Measurements from ENCODE around the gene GPR68.

GPR68 gene

DNA sequence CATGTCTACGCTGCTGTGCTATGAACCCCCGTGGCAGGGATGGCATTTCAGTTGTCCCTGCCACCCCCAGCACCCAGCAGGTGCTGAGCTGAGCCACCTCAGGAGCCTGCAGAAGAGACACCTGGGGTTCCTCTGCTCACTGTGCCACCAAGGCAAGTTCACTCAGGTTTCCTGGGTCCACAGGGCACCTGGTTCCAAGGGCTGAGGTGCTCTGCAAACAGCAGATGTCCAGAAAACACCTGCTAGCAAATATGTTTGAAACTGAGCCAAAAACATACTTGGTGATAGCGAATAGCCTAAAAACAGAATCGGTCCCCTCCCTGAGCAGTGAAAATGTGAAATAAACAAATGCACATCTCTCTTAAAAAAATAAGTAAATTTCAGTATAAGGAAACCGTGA lies 35.6 kb upstream of the GPR68 start:
- TF ChIP-seq, protein P1, sequence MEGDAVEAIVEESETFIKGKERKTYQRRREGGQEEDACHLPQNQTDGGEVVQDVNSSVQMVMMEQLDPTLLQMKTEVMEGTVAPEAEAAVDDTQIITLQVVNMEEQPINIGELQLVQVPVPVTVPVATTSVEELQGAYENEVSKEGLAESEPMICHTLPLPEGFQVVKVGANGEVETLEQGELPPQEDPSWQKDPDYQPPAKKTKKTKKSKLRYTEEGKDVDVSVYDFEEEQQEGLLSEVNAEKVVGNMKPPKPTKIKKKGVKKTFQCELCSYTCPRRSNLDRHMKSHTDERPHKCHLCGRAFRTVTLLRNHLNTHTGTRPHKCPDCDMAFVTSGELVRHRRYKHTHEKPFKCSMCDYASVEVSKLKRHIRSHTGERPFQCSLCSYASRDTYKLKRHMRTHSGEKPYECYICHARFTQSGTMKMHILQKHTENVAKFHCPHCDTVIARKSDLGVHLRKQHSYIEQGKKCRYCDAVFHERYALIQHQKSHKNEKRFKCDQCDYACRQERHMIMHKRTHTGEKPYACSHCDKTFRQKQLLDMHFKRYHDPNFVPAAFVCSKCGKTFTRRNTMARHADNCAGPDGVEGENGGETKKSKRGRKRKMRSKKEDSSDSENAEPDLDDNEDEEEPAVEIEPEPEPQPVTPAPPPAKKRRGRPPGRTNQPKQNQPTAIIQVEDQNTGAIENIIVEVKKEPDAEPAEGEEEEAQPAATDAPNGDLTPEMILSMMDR (conservative IDR thresholded peaks at IDR 0.05), result no peak
- H3K27ac ChIP-seq, result peak overlapping the region; percentile 88; the same call in 1 of the 2 replicates

DNA sequence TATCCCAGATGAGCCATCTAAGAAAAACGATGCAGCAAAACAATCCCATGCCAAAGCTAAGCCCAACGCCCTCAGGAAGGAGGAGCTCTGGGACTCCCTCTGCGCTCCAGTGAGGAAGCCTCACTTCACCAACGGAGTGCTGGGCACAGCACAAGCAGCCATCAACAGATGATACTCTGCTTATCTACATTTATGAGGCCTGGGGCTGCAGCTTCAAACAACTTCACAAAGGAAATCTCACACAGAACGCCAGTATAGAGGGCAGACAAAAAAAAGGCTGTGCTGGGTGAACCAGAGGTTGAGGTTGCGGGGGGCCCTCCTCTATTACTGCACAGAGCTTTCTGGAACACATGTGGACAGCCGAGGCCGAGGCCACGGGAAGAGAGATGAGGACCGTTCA lies 34.9 kb upstream of the GPR68 start:
- peak overlapping the region; percentile 88; the same call in 1 of the 2 replicates for H3K27ac ChIP-seq
- TF ChIP-seq, protein P1 (conservative IDR thresholded peaks at IDR 0.05), result no peak

DNA sequence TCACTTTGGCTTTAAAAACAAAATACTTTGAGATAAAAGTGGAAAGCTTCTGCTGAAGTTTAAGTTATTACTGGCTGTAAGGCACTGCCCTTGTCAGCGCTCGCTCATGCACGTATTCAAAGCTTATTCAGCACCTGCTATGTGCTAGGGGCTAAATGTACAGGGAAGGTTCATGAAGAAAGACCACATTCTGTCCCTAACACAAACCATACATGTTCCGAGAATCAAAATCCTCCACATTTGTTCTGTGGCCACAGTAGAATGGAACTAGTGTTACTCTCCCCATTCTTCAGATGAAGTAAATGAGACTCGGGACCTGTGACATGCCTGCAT lies 33.8 kb upstream of the GPR68 start:
- TF ChIP-seq, protein P1 (conservative IDR thresholded peaks at IDR 0.05), result no peak
- peak overlapping the region; percentile 88 for H3K27ac ChIP-seq

DNA sequence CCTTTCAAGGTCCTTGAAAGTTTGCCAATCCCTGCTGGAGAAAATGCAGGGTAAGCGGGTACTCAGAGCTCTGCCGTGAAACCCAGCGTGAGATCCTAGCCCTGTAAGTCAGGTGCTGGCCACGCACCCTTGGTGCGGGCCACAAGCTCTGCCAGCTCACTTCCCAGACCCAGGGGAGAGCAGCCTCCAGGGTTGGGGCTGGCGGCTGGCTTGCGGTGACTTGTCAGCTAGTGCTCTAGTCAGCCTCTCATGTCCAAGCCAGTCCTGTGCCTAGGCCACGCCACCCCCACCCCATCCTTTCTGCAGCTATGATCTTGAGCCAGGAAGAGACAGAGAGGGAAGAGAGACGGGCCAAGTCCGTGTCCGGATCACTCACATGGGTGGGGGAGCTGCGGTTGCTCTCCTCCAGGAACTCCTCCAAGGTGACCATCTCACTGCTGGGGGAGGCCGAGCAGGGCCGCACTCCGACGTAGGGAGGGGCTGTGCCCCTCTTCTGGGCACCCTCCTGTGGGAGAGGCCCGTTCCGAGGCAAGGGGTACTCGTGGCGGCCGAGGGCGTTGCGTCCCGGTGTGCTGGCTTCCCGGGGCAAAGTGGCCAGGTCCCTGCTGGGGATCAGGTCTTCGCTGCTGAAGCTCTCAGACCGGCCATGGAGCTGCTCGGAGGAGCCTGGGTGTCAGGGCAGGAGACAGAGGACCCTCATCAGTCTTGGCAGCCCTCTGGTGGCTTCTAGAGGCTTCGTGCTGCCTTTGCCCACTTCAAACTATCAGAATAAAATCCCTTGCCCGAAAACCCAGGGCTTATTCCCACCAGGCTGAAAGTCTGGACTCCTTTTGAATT lies 33.3 kb upstream of the GPR68 start:
- TF ChIP-seq, protein P1 (conservative IDR thresholded peaks at IDR 0.05), result no peak
- peak overlapping the region; percentile 88 for H3K27ac ChIP-seq

DNA sequence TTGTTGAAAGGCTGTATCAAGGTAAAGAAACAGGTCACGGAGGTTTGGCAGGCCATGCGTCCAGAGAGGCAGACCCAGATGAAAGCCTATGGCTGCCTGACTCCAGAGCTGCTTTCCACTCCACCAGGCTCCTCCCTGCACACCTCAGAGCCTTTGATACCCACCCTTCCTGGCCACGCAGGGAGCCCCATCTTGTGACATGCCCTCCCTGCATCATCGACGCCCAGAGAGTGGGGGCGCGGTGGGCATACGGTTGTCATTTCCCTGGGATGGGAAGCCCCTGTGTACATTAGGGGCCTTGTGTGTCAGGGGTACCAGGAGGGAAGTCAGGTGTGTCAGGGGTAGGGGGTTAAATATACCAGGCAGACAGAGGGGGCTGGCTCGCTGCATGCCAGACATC lies 30.3 kb upstream of the GPR68 start:
- TF ChIP-seq, protein P1 (conservative IDR thresholded peaks at IDR 0.05), result no peak
- H3K27ac ChIP-seq, result peak overlapping the region; percentile 88; the same call in 1 of the 2 replicates

DNA sequence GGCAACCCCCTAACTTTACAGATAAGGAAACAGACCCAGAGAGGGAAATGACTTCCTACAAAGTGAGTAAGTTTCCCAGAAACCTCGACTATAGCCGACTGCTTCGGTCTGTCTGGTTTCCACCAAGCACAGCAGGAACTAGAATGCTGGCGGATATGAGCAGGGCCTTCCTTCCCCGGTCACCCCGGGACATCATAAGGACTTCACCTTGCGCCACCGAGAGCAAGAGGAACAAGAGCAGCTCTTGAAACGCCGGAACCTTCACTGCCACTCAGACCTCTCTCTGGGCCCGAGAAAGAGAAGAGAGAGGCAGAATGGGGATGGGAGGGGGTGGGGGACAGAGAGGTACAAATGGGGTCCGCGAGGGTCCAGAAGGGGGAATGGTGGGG lies 29.4 kb upstream of the GPR68 start:
- TF ChIP-seq, protein P1 (conservative IDR thresholded peaks at IDR 0.05), result no peak
- H3K27ac ChIP-seq, result no peak overlapping the region

DNA sequence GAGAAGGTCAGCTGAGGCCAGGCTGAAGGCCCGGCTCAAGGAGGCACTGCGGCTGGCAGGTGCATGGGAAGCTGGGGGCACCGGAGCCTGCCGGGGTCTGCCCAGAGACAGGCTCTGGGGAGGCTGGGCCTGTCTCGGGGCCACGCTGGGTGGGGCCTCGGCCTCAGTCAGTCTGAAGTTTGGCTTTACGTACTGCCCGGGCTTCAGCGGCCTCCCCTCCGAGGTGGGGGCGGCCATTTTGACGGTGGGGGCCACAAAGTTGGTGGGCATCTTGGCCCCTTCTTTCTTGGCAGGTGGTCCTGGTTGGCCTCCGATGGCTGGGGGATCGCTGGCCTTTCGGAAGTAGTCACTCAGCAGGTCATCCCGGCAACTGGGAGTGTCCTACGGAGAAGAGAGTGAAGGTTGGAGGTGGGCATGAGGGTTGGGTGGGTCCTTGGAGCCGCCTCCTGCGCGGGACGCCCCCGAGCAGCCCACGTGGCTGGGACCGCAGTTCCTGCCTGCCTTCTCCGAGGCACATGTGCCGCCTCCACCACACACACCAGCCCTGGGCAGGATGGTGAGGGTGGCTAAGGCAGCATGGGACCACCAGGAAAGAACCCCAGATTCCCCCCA lies 28.9 kb upstream of the GPR68 start:
- no peak overlapping the region for H3K27ac ChIP-seq
- TF ChIP-seq, protein P1 (conservative IDR thresholded peaks at IDR 0.05), result no peak

Data from VCaP (cell line).